HEK293T (cell line): Measurements from ENCODE around the gene OPHN1.

Experiments used
- FOXA1 ChIP-seq: fragments of 450-650 bp; IDR thresholded peaks from 2 replicates; pipeline ENCODE4 v1.6.1; 2016; ENCODE audit warnings: mild to moderate bottlenecking
- FOXK2 ChIP-seq: fragments of 450-650 bp; IDR thresholded peaks from 2 replicates; pipeline ENCODE4 v1.6.1; 2016; ENCODE audit warnings: mild to moderate bottlenecking
- HDGF ChIP-seq: fragments of 450-650 bp; IDR thresholded peaks from 2 replicates; pipeline ENCODE4 v1.6.1; 2017; ENCODE audit warnings: antibody characterized with exemption, borderline replicate concordance

- TF ChIP-seq HDGF (no peak), FOXK2 (no peak), FOXA1 (no peak)
These were observed 172.1 kb downstream of the OPHN1 start for GRCh38 chrX:68261060-68261672.
